IMR-90 (cell line): ENCODE data around the gene MTIF2.

Source experiments
- CEBPB ChIP-seq: IDR thresholded peaks from 2 replicates; pipeline ENCODE4 v1.6.1; 2012; ENCODE audit warnings: low read depth, low read length, improper control_type of control experiment
- ELK1 ChIP-seq: fragments of 150-350 bp; IDR thresholded peaks from 2 replicates; pipeline ENCODE4 v1.6.1; 2016; ENCODE audit warnings: low read depth, mild to moderate bottlenecking, low read length, moderate library complexity, borderline replicate concordance
- FOS ChIP-seq: fragments of 150-350 bp; IDR thresholded peaks from 2 replicates; pipeline ENCODE4 v1.6.1; 2016; ENCODE audit warnings: low read depth, low read length
- NFE2L2 ChIP-seq: fragments of 150-350 bp; IDR thresholded peaks from 2 replicates; pipeline ENCODE4 v1.6.1; 2016; ENCODE audit warnings: low read depth, mild to moderate bottlenecking, low read length
- RCOR1 ChIP-seq: IDR thresholded peaks from 2 replicates; pipeline ENCODE4 v1.6.1; 2012; ENCODE audit warnings: mild to moderate bottlenecking, low read length, improper control_type of control experiment; ENCODE audit not compliant: insufficient replicate concordance
- RFX5 ChIP-seq: IDR thresholded peaks from 2 replicates; pipeline ENCODE4 v1.8.0; 2012; ENCODE audit warnings: low read depth, mild to moderate bottlenecking, low read length, moderate library complexity
- TF ChIP-seq, protein P1 (sequence below): conservative IDR thresholded peaks from 2 replicates; pipeline ENCODE4 v1.5.1; 2012; ENCODE audit warnings: mild to moderate bottlenecking, low read depth, low read length, improper control_type of control experiment

DNA sequence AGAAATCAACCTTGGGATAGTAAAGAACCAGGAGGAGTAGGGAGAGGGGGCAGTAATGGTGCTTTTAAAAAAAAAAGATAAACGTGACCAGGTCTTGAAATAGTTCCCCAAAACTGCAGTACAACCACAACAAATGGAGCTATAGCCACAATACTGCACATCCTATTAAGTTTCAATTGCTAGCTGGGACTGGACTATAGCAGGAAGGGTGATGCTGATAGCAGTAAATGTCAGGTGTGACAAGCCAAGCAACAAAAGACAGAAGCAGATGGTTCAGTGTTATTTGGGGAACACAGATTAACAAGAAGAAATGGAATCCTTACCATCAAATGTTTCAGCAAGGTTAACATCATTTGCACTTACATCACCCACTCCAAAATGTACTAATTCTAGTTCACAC is 26.4 kb downstream of the MTIF2 start:
- TF ChIP-seq RFX5 = no peak
- TF ChIP-seq FOS = no peak
- TF ChIP-seq, protein P1, sequence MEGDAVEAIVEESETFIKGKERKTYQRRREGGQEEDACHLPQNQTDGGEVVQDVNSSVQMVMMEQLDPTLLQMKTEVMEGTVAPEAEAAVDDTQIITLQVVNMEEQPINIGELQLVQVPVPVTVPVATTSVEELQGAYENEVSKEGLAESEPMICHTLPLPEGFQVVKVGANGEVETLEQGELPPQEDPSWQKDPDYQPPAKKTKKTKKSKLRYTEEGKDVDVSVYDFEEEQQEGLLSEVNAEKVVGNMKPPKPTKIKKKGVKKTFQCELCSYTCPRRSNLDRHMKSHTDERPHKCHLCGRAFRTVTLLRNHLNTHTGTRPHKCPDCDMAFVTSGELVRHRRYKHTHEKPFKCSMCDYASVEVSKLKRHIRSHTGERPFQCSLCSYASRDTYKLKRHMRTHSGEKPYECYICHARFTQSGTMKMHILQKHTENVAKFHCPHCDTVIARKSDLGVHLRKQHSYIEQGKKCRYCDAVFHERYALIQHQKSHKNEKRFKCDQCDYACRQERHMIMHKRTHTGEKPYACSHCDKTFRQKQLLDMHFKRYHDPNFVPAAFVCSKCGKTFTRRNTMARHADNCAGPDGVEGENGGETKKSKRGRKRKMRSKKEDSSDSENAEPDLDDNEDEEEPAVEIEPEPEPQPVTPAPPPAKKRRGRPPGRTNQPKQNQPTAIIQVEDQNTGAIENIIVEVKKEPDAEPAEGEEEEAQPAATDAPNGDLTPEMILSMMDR = no peak
- TF ChIP-seq RCOR1 = no peak
- TF ChIP-seq ELK1 = no peak
- TF ChIP-seq CEBPB = no peak
- no peak for TF ChIP-seq NFE2L2
